GM12891 (cell line): Measurements from ENCODE around the gene LRRIQ1.

ENCODE experiments used
- PAX5 ChIP-seq: IDR thresholded peaks from 2 replicates; pipeline ENCODE4 v1.6.1; 2011; ENCODE audit warnings: low read length, moderate library complexity, mild to moderate bottlenecking; ENCODE audit not compliant: insufficient read depth, severe bottlenecking
- POLR2A ChIP-seq: IDR thresholded peaks from 2 replicates; pipeline ENCODE4 v1.6.1; 2011; ENCODE audit warnings: low read depth, low read length, control low read depth
- POLR2AphosphoS5 ChIP-seq: IDR thresholded peaks from 2 replicates; pipeline ENCODE4 v1.6.1; 2011; ENCODE audit warnings: low read depth, low read length, control low read depth
- POU2F2 ChIP-seq: IDR thresholded peaks from 2 replicates; pipeline ENCODE4 v1.6.1; 2011; ENCODE audit warnings: low read depth, mild to moderate bottlenecking, control low read depth, low read length, moderate library complexity
- SPI1 ChIP-seq: IDR thresholded peaks from 2 replicates; pipeline ENCODE4 v1.6.1; 2011; ENCODE audit warnings: low read depth, low read length, control low read depth
- TAF1 ChIP-seq: IDR thresholded peaks from 2 replicates; pipeline ENCODE4 v1.6.1; 2011; ENCODE audit warnings: low read depth, low read length, control low read depth

GRCh38 chr12:85279449-85280164 is 243.5 kb downstream of the LRRIQ1 start:
- TF ChIP-seq POLR2A (no peak), POLR2AphosphoS5 (no peak), TAF1 (no peak), SPI1 (no peak), POU2F2 (no peak), PAX5 (no peak)
